ENCODE data around the gene BEGAIN. TPM values are rescaled to one million over a fixed set of nuclear protein-coding genes. Genes with fewer than 3 reads are reported as not detected.

The BEGAIN gene
- total and polyA plus RNA-seq, 2 donors (not counting 1 experiment from before 2014, with no cell fraction given) = under 0.01 to 0.17 TPM

DNA sequence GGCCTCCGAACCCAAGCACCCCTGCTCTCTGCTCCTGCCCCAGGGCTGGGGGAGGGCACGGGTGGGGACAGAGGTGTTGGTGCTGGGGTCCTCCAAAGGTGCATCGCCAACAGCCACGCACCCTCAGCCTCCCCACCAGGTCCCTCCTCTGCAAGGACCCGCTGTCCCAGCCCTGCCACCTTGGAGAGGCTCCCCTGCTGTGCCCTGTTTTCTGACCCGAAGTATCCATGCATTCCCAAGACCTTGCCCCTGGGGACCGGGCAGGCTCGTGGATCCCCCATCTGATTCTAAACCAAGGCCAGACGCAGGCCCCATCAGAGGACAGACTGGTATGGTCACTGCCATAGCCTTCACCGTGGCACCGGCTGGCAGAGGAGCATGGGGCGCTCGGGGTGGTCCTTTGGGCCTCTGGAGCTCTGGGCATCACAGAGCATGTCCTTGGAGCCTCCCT is 22.7 kb upstream of the BEGAIN start:
- no peaks in the 10 kb centered on the region for H3K27me3 ChIP-seq (ENCODE audit: control insufficient read depth, insufficient read depth, low read length)
- H3K27ac ChIP-seq (ENCODE audit: insufficient read depth, low read length) = no peak overlapping the region
- no peaks in the 10 kb centered on the region for H3K36me3 ChIP-seq (ENCODE audit: control insufficient read depth, insufficient read depth, low read length)
- no peak for DNase-seq (ENCODE audit: low read depth in 2 of 2)
- no peaks in the 10 kb centered on the region for H3K4me1 ChIP-seq (ENCODE audit: control insufficient read depth, extremely low read depth, insufficient read depth, low read length)
- H2AFZ ChIP-seq (ENCODE audit: low read length) = no peak overlapping the region
- no peaks in the 10 kb centered on the region for H3K9me3 ChIP-seq (ENCODE audit: control insufficient read depth, insufficient read depth, low read depth, low read length)
- no peak for TF ChIP-seq EZH2 (IDR thresholded peaks at IDR 0.05; ENCODE audit: low read length, missing control alignments)
- TF ChIP-seq, protein P1, sequence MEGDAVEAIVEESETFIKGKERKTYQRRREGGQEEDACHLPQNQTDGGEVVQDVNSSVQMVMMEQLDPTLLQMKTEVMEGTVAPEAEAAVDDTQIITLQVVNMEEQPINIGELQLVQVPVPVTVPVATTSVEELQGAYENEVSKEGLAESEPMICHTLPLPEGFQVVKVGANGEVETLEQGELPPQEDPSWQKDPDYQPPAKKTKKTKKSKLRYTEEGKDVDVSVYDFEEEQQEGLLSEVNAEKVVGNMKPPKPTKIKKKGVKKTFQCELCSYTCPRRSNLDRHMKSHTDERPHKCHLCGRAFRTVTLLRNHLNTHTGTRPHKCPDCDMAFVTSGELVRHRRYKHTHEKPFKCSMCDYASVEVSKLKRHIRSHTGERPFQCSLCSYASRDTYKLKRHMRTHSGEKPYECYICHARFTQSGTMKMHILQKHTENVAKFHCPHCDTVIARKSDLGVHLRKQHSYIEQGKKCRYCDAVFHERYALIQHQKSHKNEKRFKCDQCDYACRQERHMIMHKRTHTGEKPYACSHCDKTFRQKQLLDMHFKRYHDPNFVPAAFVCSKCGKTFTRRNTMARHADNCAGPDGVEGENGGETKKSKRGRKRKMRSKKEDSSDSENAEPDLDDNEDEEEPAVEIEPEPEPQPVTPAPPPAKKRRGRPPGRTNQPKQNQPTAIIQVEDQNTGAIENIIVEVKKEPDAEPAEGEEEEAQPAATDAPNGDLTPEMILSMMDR (conservative IDR thresholded peaks at IDR 0.05 in 1 of 2, IDR thresholded peaks at IDR 0.05 in 1 of 2; ENCODE audit: low read depth in 1 of 2, low read length in 2 of 2) = no peak
- no peaks in the 10 kb centered on the region for H4K20me1 ChIP-seq (ENCODE audit: control insufficient read depth, extremely low read depth, insufficient read depth, low read length)
- H3K4me2 ChIP-seq (ENCODE audit: extremely low read depth, insufficient read depth, low read length) = no peak overlapping the region
- H3K79me2 ChIP-seq (ENCODE audit: control insufficient read depth, insufficient read depth, low read length) = no peaks in the 10 kb centered on the region
- no peak overlapping the region for H3K9ac ChIP-seq (ENCODE audit: insufficient read depth, low read length)
- H3K4me3 ChIP-seq (replicated peaks in 1 of 4; ENCODE audit: control extremely low read depth in 1 of 4, insufficient read depth in 1 of 4, low read depth in 3 of 4, low read length in 4 of 4) = no peak overlapping the region

DNA sequence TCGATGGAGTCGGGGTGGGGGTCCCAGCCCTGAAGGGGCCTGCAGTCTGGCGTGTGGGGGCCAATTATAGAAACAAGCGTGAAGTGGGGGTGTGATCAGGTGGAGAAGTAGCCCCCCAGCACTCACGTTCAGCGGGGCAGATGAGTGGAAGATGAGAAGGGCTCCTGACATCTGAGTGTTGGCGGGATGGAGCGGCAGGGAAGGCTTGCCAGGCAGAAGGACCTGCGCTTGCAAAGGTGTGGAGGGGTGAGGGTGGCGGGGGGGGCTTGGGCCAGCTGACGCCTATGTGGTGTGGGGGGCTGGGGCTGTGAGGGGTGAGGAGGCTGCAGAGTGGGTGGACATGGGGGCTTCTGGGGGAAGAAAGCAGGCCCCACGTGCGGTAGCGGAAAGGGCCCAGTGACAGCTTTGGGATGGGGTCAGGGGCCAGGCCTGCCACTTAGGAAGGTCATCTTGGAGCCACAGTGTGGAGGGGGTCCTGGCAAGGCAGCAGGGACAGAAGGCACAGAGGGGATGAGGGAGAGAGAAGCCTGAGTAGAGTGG is 22.2 kb upstream of the BEGAIN start:
- H3K9ac ChIP-seq (ENCODE audit: insufficient read depth, low read length) = no peak overlapping the region
- H3K27ac ChIP-seq (ENCODE audit: insufficient read depth, low read length) = no peak overlapping the region
- no peaks in the 10 kb centered on the region for H4K20me1 ChIP-seq (ENCODE audit: control insufficient read depth, extremely low read depth, insufficient read depth, low read length)
- H3K9me3 ChIP-seq (ENCODE audit: control insufficient read depth, insufficient read depth, low read depth, low read length) = no peaks in the 10 kb centered on the region
- no peaks in the 10 kb centered on the region for H3K4me1 ChIP-seq (ENCODE audit: control insufficient read depth, extremely low read depth, insufficient read depth, low read length)
- no peak overlapping the region for H3K4me3 ChIP-seq (replicated peaks in 1 of 4; ENCODE audit: control extremely low read depth in 1 of 4, insufficient read depth in 1 of 4, low read depth in 3 of 4, low read length in 4 of 4)
- H3K79me2 ChIP-seq (ENCODE audit: control insufficient read depth, insufficient read depth, low read length) = no peaks in the 10 kb centered on the region
- H3K27me3 ChIP-seq (ENCODE audit: control insufficient read depth, insufficient read depth, low read length) = no peaks in the 10 kb centered on the region
- DNase-seq (ENCODE audit: low read depth in 2 of 2) = no peak
- no peak overlapping the region for H3K4me2 ChIP-seq (ENCODE audit: extremely low read depth, insufficient read depth, low read length)
- no peak for TF ChIP-seq EZH2 (IDR thresholded peaks at IDR 0.05; ENCODE audit: low read length, missing control alignments)
- TF ChIP-seq, protein P1 (conservative IDR thresholded peaks at IDR 0.05 in 1 of 2, IDR thresholded peaks at IDR 0.05 in 1 of 2; ENCODE audit: low read depth in 1 of 2, low read length in 2 of 2) = no peak
- H2AFZ ChIP-seq (ENCODE audit: low read length) = no peak overlapping the region
- H3K36me3 ChIP-seq (ENCODE audit: control insufficient read depth, insufficient read depth, low read length) = no peaks in the 10 kb centered on the region

DNA sequence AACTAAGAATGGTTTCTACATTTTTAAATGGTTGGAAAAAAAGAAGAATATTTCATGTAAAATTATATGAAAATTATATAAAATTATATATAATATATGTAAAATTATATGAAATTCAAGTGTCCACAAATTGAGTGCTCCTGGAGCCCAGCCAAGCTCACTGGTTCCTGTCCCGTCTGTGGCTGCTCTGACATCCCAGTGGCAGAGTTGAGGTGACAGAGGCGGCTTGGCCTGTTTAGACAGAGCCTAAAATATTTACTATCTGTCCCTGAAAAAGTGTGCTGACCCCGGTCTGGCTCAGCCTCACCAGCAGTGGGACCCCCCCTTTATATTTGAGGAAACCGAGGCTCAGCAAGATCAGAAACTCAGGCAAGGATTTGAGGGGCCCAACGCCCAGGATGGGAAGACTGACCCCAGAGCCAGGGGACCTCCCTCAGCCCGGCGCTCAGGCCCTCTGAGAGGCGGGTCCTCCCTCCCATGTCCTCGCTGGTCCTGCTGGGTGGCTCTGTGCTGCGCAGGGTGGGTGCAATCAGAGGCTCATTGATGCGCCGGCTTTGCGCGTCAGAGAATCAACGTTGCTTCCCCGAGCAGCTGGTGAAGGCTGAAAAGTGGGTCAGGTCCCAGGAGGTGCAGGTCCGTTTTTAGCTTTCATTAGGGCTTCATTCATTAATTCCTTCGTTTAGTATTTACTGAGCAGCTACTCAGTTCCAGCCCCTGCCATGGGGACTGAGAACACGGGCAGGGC is 21.5 kb upstream of the BEGAIN start:
- H3K27me3 ChIP-seq (ENCODE audit: control insufficient read depth, insufficient read depth, low read length) = no peaks in the 10 kb centered on the region
- no peaks in the 10 kb centered on the region for H3K9me3 ChIP-seq (ENCODE audit: control insufficient read depth, insufficient read depth, low read depth, low read length)
- TF ChIP-seq EZH2 (IDR thresholded peaks at IDR 0.05; ENCODE audit: low read length, missing control alignments) = no peak
- TF ChIP-seq, protein P1 (conservative IDR thresholded peaks at IDR 0.05 in 1 of 2, IDR thresholded peaks at IDR 0.05 in 1 of 2; ENCODE audit: low read depth in 1 of 2, low read length in 2 of 2) = no peak
- H3K27ac ChIP-seq (ENCODE audit: insufficient read depth, low read length) = no peak overlapping the region
- H3K36me3 ChIP-seq (ENCODE audit: control insufficient read depth, insufficient read depth, low read length) = no peaks in the 10 kb centered on the region
- no peaks in the 10 kb centered on the region for H3K4me1 ChIP-seq (ENCODE audit: control insufficient read depth, extremely low read depth, insufficient read depth, low read length)
- H3K9ac ChIP-seq (ENCODE audit: insufficient read depth, low read length) = no peak overlapping the region
- no peak overlapping the region for H2AFZ ChIP-seq (ENCODE audit: low read length)
- H4K20me1 ChIP-seq (ENCODE audit: control insufficient read depth, extremely low read depth, insufficient read depth, low read length) = no peaks in the 10 kb centered on the region
- no peak overlapping the region for H3K4me3 ChIP-seq (replicated peaks in 1 of 4; ENCODE audit: control extremely low read depth in 1 of 4, insufficient read depth in 1 of 4, low read depth in 3 of 4, low read length in 4 of 4)
- no peak for DNase-seq (ENCODE audit: low read depth in 2 of 2)
- no peak overlapping the region for H3K4me2 ChIP-seq (ENCODE audit: extremely low read depth, insufficient read depth, low read length)
- H3K79me2 ChIP-seq (ENCODE audit: control insufficient read depth, insufficient read depth, low read length) = no peaks in the 10 kb centered on the region
